ENCODE results near the gene LRIT1.

DNA sequence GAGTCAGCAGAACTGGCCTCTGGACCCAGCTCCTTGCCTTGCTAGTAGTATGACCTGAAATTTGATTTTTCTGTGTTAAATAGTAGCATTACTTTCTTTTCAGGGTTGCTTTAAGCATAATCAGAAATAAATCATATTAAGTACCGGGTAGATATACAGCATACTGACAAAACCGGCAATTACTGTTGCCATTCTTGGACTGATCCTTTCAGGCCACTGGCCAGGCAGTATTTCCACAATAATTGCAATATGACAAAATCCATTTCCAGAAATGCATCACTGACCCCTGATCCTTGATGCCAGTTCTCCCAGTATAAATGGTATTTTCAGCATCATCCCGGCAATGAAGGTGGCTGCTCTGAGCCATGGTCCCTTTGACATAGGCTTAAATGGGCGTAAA is 6.9 kb downstream of the LRIT1 start:
- TF ChIP-seq EZH2 (IDR thresholded peaks at IDR 0.05; ENCODE audit: low read depth): peak; percentile 94; the same call in 1 of the 2 replicates
- TF ChIP-seq, protein P1, sequence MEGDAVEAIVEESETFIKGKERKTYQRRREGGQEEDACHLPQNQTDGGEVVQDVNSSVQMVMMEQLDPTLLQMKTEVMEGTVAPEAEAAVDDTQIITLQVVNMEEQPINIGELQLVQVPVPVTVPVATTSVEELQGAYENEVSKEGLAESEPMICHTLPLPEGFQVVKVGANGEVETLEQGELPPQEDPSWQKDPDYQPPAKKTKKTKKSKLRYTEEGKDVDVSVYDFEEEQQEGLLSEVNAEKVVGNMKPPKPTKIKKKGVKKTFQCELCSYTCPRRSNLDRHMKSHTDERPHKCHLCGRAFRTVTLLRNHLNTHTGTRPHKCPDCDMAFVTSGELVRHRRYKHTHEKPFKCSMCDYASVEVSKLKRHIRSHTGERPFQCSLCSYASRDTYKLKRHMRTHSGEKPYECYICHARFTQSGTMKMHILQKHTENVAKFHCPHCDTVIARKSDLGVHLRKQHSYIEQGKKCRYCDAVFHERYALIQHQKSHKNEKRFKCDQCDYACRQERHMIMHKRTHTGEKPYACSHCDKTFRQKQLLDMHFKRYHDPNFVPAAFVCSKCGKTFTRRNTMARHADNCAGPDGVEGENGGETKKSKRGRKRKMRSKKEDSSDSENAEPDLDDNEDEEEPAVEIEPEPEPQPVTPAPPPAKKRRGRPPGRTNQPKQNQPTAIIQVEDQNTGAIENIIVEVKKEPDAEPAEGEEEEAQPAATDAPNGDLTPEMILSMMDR (conservative IDR thresholded peaks at IDR 0.05): no peak

Data from PC-9 (cell line).